Vagina (tissue), 2 donors: ENCODE measurements around the gene C9orf50.

Experiments
- POLR2AphosphoS5 ChIP-seq, 2 donors: sonication (generic); formaldehyde crosslinking; IDR thresholded peaks; one replicate each; pipeline ENCODE4 v1.9.0; 2017; ENCODE audit warnings: antibody characterized with exemption in 2 of 2, mild to moderate bottlenecking in 2 of 2, low read depth in 1 of 2; ENCODE audit not compliant: insufficient read depth in 1 of 2
- TF ChIP-seq, protein P1 (sequence below), 3 experiments: fragments of 450-650 bp in 2 of 3; fragments of 200-600 bp in 1 of 3; sonication (generic) in 1 of 3; IDR thresholded peaks; one replicate each; pipeline ENCODE4 v1.5.1; 2017 to 2019; ENCODE audit warnings: antibody characterized with exemption in 3 of 3, mild to moderate bottlenecking in 2 of 3, moderate library complexity in 2 of 3

DNA sequence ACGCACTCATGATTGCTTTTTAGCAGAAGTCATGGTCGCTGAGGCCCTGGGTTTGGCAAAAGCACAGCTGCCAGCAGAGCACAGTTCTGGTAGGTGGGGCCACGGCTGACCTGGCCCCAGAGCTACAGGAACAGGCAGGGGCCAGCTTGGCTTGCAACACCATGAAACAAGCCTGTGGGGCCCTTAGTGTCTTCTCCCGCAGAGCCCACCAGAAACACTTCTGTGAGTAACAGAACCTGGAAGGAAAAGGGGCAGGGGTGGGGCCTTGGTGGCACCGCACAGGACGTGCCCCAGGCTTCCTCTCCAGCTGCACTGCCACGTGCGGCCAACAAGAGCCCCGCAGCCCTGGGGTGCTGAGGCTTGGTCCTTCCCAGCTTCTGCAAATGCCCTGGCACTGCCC lies 16.2 kb upstream of the C9orf50 start:
- TF ChIP-seq, protein P1, sequence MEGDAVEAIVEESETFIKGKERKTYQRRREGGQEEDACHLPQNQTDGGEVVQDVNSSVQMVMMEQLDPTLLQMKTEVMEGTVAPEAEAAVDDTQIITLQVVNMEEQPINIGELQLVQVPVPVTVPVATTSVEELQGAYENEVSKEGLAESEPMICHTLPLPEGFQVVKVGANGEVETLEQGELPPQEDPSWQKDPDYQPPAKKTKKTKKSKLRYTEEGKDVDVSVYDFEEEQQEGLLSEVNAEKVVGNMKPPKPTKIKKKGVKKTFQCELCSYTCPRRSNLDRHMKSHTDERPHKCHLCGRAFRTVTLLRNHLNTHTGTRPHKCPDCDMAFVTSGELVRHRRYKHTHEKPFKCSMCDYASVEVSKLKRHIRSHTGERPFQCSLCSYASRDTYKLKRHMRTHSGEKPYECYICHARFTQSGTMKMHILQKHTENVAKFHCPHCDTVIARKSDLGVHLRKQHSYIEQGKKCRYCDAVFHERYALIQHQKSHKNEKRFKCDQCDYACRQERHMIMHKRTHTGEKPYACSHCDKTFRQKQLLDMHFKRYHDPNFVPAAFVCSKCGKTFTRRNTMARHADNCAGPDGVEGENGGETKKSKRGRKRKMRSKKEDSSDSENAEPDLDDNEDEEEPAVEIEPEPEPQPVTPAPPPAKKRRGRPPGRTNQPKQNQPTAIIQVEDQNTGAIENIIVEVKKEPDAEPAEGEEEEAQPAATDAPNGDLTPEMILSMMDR (IDR thresholded peaks at IDR 0.05) = no peak
- no peak for TF ChIP-seq POLR2AphosphoS5 (IDR thresholded peaks at IDR 0.05; ENCODE audit: insufficient read depth in 1 of 2, low read depth in 1 of 2)
